ENCODE data around the gene TFF1.

The TFF1 gene

DNA sequence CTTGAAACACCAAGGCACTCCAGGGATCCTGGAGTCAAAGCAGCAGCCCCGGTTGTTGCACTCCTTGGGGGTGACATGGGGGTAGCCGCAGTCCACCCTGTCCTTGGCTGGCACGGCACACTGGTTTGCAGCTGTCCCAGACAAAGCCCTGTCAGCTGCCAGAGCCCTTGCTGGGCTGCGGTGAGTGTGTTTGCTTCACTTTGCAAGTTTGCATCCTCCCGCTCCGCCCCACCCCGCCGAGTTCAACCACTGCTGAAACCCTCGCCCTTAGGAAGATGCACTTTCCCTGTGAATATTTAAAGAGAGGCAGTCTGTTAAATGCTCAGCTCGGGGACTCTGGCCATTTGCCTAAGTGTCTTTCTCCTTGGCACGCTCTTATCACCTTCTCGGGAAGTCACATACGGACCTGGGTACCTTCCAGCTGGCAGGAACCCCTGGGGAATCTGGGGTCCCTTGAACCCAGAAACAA, 52.8 kb downstream of the TFF1 start:
- H3K27ac Mint-ChIP-seq, result no peak overlapping the region

DNA sequence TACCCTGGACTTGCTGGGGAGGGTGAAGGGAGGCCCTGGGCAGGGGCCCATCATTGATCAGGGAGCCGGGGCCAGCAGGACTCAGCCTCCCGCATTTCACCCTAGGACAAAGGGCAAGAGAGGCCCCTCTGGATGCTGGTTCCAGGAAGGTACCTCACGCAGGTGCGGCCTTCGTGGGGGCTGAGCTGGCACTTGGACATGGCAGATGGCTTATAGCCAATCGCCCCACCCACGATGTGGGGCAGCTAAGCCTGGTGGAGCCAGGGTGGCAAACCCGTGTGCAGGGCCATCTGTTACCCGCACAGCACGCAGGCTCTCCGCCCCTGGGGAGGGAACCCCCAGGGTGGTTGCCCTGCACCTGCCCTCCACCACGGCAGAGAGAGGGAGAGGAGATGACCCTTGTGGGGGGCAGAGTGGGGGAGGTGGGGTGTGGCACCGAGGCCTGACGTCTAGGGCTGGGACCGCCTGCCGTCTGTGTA, 53.7 kb downstream of the TFF1 start:
- Mint-ChIP-seq H3K4me1 (peaks cover 6% of the 10 kb centered on the region), H3K27ac (no peak overlapping the region), H3K4me3 (no peak overlapping the region), H3K9me3 (no peaks in the 10 kb centered on the region), H3K36me3 (no peaks in the 10 kb centered on the region), H3K27me3 (peaks cover 42% of the 10 kb centered on the region)
- CTCF ChIA-PET, result no interaction called here
- no peak for DNase-seq

More for the DNA sequence above, 52.8 kb downstream of the TFF1 start:
- Mint-ChIP-seq H3K36me3 (no peaks in the 10 kb centered on the region), H3K27me3 (peaks cover 33% of the 10 kb centered on the region), H3K4me3 (no peak overlapping the region), H3K9me3 (no peaks in the 10 kb centered on the region), H3K4me1 (peaks cover 7% of the 10 kb centered on the region)
- DNase-seq, result no peak
- CTCF ChIA-PET, result no interaction called here
